Measurements from ENCODE around the gene SSPN.

Gene SSPN

GRCh38 chr12:26187014-26187798 lies 8.2 kb upstream of the SSPN start:
- DNase-seq (ENCODE audit: low read depth), result no peak

- DNase-seq (ENCODE audit: low read depth), result no peak
Measured at GRCh38 chr12:26188127-26188526, 7.2 kb upstream of the SSPN start.

DNA sequence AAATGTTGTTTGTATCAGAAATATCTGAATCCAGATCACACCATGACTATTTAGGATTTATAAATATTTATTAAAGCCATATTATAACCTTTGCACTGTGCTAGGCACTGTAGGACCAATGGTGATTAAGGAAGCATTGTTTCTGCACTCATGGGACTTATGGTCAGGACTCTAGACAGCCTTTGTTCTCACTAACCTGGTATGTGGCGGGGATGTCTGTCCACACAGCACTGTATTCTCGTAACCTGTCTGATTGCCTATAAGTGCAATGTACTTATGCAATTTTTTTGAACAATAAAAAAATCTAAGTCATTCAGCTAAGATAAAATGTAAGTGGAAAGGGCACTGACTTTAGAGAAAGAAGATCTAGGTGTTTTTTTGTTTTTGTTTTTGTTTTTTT lies 6.7 kb upstream of the SSPN start:
- no peak for DNase-seq (ENCODE audit: low read depth)

DNA sequence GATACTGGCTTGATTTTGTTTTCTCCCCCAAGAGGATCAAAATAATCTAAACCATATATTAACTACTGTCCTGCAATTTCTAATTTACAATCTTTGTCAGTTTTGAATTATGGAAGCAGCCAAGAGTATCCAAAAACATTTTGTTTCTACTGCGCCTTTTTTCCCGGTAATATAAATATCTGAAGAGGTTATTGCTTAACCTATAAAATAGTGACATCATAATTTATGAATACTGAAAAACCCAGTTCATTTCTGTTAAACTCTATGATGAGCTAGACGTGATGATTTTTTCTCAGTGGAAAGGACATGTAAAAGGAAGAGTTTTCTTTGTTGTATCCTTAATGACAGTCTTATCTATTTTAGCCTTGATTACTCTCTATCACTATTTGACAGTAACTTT lies 3.2 kb upstream of the SSPN start:
- no peak for DNase-seq (ENCODE audit: low read depth)

GRCh38 chr12:26193539-26193938 lies 1.8 kb upstream of the SSPN start:
- DNase-seq (ENCODE audit: low read depth), result no peak

GRCh38 chr12:26195641-26196420 lies 458 bp downstream of the SSPN start:
- DNase-seq (ENCODE audit: low read depth), result no peak

DNA sequence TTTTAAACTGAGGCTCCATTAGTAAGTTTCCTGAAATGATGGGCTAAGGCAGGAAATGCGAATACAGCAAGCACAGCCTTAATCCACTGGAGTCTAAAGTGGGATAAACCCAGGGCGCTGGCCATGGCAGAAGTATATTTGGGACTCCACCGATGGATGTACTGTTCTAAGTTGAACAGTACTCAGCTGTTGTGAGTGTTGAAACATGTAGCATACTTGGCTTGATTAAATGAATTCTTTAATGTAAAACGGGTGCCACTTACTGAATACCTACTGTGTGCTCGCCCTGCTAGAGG lies 996 bp downstream of the SSPN start:
- no peak for DNase-seq (ENCODE audit: low read depth)

DNA sequence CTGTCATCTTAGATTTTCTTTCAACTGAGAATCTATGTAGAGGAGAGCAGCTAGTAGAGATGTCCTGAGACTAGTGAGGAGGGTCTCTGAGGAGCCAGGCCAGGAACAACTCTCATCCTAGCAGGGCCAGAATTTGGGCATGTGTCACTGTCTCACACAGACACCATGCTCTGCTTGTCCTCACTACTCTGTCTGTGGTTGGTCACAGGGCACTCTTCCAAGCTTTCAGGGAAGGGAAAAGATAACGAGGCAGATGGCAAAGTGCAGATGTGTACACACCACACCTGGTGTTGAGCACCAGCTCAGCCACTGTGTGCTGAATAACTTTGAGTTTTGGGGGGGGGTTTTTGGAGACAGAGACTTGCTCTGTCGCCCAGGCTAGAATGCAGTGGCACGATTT lies 2.5 kb downstream of the SSPN start:
- DNase-seq (ENCODE audit: low read depth), result no peak

DNA sequence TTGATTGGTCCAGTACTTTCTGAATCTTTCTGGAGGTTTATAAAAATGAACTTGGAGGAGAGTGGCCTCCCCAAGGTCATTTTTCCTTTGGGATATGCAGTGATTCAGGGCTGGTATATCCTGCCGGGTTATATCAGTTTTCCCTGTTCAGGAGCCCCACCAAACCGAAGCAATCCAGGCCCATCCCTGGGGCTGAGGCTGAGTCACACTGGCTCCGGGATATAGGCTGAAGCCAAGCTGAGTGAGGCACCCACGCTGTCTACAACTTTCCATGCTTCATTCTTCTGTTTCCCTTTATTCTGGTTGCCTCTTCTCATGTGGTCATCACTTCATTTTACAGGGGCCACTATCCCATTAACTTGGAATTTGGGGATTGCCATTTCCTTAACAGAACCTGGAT lies 3.4 kb downstream of the SSPN start:
- DNase-seq (ENCODE audit: low read depth), result no peak

DNA sequence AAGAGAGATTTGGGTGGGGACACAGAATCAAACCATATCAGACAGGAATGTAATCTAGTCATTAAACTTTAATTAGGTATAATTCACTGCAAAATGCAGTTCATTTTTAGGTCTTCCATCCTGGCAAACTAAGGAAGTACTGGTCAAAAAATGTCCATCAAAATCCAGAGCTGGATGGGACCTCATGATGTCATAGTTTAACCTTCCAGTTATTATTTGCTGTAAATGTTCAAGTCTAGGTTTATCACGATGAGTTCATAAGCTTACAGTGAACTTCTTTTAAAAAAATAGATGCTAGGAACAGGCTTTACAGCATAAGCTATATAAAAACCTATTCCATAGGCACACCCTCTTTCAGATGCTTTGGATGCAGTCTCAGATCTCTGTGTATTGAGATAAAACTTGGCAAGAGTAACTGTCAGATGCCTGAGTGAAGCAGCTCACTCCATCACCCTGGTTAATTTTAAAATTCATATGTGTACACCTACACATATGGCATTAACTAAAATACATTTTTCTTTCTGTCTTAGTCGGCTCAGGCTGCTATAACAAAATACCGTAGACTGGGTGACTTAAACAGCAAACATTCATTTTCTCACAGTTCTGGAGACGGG lies 7.9 kb downstream of the SSPN start:
- DNase-seq (ENCODE audit: low read depth), result no peak

- DNase-seq (ENCODE audit: low read depth), result no peak
Measured at GRCh38 chr12:26204612-26205289, 9.4 kb downstream of the SSPN start.

GRCh38 chr12:26205298-26205697 lies 9.9 kb downstream of the SSPN start:
- no peak for DNase-seq (ENCODE audit: low read depth)

DNA sequence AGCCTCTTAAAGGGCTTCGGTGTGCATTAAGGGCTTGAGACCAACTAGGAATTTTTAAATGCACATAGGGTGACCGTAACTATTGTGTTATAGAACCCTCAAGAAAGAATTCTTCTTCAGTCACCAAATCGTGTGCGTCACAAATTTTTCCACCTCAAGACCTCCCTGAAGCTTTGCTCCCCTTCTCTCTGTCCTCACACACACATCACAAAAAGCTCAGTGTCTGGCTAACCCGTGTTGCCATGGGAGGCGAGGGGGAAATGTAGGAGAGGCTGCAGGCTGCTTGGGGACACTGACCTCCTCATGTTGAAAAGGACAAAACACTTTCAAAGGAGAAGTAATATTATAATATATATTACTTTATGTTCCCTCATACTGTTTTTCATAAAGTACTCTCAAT lies 10.6 kb downstream of the SSPN start:
- no peak for DNase-seq (ENCODE audit: low read depth)

- no peak for DNase-seq (ENCODE audit: low read depth)
Measured at GRCh38 chr12:26211331-26211730, 16.0 kb downstream of the SSPN start.

DNA sequence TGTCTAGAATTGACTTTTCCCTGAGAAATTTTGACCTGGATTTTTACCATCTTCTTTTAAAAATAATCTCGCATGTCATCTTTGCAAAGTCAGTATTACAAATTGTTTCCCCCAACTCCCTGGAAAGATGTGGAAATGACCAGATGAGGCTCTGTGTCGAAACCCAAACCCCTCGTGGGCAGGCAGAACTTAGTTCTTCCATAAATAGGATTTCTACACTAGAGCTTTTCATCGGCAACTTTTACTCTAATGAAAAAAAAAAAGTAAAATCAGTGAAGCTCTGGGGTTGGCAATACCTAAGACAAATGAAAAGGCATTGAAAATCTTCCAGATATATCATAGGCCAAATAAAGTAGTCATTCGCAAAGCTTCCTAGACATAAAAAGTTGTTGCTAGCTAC lies 17.0 kb downstream of the SSPN start:
- DNase-seq (ENCODE audit: low read depth), result no peak

DNA sequence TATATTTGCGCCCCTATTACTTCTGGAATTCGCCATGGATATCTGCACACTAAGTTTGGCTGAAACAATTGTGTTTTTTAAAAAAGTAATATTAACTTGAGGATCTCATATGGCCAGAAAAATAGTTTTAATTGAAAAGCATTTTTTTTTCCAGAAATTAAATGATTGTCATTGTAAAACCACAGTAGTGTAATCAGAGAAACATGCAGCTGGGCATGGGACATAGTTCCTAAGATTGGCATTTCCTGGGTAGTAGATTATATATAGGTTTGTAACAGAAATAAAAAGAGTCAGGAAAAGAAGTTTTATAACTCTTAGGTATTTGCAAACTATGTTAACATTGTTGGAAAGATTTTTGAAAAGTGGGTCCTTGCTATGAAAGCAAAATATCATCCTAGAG lies 17.6 kb downstream of the SSPN start:
- no peak for DNase-seq (ENCODE audit: low read depth)

GRCh38 chr12:26214121-26214520 lies 18.7 kb downstream of the SSPN start:
- DNase-seq (ENCODE audit: low read depth), result no peak

GRCh38 chr12:26219736-26220135 lies 24.4 kb downstream of the SSPN start:
- DNase-seq (ENCODE audit: low read depth), result no peak

DNA sequence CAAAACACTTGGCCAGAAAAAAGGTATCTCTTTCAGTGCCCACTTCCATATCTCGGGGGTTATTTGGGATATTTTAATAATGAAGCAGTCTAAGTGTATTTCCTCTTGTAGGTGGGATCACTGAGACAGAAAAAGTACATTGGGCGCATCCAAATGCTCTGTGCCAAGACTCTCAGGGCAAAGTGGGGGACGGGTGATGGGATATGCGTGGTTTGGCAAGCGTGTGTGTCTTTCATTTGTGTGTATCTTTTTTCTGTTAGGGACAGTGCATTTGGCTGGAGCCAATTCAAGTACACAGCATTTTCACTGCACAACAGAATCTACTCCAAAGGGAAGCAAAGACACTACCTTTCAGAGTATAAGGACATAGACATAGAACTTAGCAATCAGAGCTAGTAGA lies 29.3 kb downstream of the SSPN start:
- no peak for DNase-seq (ENCODE audit: low read depth)

GRCh38 chr12:26226122-26226521 lies 30.7 kb downstream of the SSPN start:
- no peak for DNase-seq (ENCODE audit: low read depth)

- no peak for DNase-seq (ENCODE audit: low read depth)
Measured at GRCh38 chr12:26226629-26227360, 31.4 kb downstream of the SSPN start.

- no peak for DNase-seq (ENCODE audit: low read depth)
Measured at GRCh38 chr12:26227361-26227745, 32.0 kb downstream of the SSPN start.
